ENCODE data around the gene TLL1.

The TLL1 gene

DNA sequence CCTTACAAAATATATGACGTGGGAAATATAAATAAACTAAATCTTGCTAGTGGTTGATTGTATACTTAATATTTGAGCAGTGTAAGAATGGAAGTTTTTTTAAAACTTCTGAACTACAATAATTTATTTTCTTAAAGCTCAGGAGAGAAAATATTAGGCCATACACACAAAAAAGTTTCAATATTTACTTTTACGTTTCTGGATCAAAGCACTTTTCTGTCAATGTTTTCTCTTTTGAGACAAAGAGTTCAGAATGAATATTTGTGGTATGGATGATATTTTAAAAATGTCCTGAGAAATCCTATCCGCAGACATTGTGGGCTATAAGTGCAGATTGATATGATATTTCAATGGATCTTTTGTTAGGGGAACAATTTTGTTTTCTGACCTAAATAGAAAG, 109.9 kb downstream of the TLL1 start:
- DNase-seq: no peak

DNA sequence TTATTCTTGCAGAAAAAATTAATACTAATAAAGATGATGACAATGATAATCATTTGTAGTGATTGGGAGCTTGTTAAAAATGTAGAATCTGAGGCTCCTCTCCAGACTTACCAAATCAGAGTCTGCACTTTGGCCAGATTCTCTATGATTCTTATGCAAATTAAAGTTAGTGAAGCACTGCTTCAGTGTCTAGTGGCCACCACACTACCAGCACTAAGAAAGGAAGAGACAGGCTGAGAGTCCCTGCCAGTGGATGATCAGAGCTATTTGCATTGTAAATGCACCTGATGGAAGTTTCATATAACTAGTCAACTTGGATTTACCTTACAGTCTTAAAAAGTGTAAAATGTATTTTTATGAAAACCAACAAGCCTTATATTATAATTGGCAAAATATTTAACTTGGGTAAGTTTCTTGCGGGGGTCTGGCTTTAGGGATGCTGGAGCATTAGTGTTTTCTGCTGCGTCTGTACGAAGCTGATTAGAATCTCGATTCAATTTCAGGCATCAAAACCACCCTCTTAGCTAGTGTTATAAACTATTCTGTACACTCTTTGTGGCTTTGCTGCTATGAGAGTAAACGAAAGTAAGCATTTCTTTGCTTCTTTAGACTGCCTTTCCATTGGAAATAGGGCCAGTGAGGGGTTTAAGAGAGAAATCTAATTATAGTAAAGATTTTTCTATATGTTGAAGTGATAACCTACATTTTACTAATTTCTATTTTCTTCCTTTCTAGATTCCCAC, 114.1 kb downstream of the TLL1 start:
- no peak for DNase-seq

DNA sequence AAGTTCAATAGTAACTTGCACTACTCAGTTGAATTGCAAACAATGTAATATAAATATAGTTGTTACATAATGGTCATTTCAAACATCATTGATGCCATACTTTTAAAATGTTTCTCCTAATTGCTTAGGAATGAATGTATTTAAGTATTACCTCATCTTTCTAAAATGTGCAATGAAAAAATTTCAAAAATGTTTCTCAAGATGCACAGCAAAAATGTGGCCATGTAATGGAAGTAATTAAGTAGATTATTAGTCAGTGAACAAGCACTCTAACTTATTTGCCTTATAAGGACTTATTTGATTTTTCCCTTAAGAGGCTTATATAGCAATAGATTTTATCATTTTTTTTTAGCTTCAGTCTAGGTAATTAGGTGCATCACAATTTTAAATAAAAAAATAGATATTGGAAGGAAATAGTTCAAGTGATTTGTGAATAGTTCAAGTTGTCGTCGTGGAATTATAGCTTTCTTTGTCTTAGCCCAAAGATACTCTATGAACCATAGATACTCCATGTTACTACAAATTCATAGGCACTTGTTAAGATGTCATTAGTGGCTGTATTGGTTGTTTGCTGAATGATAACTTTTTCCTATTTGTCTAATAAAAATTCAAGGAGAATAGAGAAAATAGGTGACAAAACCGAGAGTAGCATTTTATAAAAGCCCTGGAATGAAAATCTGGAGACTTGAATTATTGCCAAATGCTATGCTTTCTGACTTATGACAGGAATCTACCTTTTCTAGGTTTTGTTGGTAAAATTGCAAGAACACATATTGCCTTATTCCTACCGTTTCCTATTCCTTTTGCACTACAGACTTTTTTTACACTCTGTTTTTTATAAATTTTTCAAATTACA, 118.5 kb downstream of the TLL1 start:
- DNase-seq: no peak

DNA sequence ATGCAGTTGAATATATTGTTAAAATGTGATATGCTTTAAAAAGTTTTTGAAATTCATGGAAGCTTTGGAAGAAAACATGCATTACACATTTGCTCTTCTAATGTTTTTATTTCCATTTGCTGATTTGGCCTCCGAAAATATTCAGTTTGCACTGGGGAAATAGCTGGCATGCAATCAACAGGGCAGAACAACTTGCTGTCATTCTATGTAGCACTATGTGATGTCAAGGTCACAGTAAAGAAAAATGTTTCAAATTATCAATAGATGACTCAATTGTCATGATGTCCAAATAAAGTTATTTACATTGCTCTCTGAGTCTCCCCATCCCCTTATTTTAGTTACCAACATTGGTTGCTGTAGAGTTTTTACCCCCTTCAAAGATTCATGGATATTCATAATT, 119.2 kb downstream of the TLL1 start:
- no peak for DNase-seq

DNA sequence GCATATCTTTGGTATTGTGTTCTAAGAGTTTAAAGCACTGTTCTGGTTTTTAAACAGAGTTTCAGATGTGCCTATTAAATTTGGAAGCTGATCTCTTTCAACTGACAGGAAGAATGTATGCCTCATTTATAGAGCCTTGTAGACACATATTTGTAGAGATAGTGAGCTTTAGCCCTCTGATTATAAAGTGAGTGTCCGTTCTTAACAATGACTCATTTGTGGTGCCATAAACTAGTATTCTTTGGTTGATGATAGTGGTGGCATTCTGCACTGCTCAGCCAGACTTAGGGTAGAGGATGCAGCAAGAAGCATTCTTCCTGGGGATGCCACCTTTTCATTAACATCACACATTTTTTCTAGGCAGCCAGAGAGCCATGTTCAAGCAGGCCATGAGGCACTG, 121.7 kb downstream of the TLL1 start:
- DNase-seq: no peak

DNA sequence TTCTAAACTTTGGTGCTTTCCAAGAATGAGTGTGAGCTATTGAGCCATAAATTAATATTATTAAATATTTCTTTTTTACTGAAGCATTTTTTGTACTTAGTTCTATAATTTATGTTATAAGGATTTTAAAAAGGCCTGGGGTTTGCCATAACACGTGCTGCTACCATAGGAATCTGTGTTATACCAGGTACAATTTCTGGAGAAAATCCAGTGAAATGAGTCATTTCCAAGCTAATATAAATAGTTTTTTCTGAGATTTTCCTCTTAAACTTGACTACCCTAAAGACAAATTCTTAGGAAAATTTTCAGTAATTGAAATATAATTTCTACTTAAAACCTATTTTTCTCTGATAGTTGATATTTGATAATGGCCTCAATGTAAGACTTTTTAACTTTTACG, 130.8 kb downstream of the TLL1 start:
- DNase-seq: no peak

DNA sequence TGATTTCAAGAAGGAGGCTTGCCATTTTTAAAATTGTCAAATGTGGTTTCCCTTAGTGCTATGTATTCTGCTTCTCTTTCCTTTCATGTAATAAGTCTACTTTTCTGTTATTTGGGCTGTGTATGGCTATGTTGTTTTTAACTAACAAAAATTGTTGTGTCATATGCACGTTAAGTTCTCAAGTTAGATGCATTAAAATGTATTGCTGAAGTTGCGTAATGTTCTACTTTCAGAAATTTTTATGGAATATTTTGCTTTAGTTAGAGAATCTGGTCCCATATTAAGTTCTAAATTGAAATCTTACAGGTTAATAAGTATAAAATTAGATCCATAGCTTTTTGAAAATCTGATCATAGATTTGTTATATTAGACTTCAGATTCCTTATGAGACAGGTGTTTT, 133.2 kb downstream of the TLL1 start:
- DNase-seq: no peak

DNA sequence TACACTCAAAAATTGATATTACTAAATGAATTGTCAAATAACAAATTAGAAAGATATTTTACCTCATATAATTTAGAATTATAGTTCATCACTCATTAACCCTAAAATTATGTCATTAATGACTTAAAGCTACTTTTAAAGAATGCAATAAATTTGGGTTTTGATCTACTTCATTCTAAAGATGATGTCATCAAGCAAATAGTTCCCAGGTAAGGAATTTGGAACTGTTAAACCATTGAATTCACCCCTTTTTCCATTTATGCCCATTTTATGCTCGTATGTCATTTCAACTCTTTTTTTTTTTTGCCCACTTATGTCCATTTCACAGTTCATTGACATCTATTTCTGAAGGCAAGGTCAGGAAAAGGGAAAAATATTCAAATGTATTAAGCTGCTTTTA, 135.5 kb downstream of the TLL1 start:
- DNase-seq: no peak

DNA sequence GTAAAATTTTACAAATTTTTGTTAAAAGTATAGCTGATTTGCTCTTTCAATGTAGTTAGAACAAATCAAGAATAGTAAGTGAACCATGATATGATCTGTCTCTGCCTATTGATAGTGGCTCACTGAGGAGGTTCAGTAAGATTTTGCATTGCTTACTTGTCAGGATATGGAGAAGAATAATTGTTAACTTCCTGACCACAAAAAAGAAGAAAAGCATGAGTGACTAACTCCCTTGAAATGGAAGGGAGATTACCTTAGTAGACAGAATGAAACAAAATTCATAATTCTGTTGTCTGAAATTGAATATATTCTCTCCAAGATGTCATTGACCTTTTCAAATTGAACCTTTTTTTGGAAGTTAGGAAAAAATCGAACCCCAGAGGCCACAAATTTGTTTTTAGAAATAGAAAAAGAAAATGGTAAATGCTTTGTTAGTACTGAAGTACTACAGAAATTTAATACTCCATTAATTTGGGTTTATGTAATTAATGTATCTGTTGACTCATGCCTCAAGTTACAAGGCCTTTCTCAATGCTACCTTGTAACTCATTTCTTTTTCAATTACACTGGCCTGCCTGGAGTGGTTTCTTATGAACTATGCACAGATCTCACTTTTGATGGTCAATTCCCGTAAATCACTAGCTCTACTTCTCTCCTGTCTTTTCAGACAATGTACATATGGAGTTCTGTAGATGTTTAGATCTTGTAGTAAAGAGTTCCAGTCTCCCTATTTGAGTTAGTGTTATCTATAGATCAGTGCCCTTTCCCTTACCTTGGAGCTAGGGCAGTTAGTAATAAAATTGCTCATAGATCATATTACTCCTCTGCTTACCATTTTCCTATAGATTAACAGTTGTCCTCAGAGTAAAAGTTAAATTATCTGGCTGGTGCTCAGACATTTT, 139.3 kb downstream of the TLL1 start:
- DNase-seq: no peak

DNA sequence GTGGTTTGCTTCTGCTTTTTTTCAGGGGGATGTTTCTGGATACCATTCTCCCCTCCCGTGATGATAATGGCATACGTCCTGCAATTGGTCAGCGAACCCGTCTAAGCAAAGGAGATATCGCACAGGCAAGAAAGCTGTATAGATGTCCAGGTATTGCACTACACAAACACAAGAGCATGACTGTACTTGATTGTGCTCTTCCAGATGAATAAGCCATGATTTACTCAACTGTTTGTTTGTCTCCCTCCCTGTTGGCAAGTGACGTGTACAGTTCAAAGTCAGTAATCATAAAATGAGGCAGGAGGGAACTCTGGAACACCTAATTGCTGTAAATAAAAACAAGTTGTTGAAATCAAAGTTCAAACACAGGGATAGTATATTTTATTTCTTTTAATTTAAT, 141.4 kb downstream of the TLL1 start:
- DNase-seq: no peak

DNA sequence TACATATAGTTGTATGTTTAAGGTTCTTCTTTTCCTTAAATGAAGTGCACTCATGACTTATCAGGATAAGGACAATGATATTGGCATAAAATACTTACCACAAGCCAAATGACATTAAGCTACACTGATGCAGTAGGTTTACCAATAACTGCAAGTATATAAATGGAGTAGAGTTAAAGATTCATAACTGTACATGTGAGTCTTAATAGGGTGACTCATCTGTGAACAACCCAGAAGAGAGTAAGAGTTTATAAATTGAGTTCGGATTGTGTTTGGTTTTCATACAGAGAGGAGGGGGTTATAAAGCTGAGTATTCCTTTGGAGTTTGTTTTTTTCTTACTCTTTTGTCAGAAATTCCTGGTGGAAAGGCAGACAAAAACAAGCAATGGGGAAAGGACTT, 144.8 kb downstream of the TLL1 start:
- no peak for DNase-seq

DNA sequence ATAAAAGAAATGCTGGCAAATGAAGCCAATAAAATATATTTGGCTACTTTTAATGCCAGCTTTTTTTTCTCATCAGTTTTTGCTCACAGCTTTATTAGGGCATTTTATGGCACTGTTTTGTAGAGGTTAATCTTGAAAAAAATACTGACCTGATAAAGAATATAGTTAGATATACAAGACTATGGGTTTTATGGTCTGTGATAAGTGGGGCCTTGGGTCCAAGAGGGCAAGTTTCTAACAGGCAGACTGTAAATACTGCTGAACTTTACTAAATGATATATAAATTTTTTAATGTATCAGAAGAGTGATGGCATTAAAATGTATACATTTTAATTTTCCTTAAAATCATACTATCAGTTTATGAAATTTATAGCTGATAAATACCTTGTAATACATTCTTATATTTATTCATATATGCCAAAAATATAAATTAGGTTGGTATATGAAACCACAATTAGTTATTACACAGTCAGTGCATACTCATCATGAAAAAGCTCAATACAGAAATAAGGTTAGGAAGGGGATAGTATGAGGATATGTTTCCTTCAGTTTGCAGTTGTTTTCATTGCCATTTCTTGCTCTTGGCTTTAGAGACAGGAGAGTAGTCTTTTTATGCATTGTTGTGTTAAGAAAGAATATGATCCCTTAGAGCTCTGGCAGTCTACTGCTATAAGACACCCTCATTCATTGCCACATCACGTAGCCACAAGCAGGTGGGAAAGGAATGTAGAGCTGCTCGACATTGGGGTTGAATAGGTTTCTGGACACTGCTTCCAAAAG, 146.6 kb downstream of the TLL1 start:
- DNase-seq: no peak

DNA sequence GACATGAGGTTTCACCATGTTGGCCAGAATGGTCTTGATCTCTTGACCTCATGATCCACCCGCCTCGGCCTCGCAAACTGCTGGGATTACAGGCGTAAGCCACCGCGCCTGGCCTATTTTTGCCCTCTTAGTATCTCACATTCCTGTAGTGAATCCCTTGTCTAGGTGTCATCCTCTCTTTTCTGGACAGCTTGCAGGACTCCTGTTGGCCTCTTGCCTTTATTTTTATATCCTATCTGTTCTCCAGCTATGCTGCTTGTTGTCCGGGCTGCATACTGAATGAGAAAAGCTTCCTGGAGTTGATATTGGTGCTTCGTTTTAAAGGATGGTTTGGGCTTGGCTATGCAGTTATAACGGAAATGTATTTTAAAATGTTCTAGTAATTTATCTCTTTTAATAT, 148.6 kb downstream of the TLL1 start:
- no peak for DNase-seq

DNA sequence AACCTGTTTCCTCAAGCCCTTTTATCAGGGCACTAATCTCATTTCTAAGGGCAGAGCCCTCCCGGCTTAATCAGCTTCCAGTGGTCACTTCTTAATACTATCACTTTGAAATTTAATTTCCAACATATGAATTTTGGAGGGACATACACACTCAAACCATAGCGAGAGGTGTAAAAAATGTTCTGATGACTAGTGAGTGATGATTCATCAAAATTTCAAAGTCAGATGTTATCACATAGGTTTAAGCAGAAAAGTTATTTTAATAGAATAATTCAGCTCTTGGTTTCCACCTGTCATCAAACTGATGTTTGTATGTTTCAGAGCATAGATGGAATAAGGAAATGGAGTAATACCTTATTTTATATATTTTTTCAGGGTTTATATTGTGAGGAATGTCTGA, 161.9 kb downstream of the TLL1 start:
- DNase-seq: no peak

DNA sequence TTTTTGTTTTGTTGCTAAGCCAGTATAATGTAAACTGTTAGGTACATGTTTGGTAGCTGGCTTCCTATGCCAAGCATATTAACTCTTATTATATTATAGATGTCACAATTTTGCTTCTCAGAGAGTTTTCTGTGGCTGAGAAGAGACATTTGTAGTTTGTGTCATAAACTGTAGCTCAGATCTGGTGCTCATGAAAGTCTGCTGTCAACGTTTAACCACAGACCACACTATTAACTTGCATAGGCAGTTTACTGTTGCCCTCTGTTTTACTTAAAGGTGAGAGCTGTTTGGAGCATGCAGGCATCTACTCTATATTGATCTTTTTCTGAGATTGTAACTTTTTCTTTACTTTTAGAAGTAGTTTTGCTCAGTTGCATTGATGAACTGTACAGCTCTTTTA, 166.8 kb downstream of the TLL1 start:
- DNase-seq: no peak

DNA sequence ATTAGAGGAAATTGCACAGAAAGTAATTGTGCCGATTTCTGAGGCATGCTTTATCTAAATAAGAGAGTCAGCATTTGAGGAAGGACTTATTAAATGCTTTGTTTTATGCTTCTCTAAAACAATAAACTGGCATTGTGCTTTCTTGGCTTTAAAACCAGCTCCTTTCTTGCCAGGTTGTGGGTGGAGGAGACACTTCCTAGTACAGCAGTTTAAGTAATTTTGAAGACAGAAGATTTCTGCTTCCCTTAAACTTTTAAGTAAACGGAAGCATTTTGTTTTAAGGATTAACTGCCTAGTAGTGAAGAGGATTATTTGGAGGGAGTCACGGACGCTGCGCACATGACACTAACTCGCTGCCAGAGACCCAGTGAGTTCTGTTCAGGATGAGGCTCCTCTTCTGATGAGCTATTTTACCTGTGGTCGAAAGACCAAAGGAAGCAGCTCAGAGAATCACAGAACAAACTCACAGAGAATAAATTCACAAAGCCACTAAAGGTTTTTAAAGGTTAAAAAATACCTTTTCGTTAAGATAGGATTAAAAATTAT, 169.5 kb downstream of the TLL1 start:
- DNase-seq: no peak

DNA sequence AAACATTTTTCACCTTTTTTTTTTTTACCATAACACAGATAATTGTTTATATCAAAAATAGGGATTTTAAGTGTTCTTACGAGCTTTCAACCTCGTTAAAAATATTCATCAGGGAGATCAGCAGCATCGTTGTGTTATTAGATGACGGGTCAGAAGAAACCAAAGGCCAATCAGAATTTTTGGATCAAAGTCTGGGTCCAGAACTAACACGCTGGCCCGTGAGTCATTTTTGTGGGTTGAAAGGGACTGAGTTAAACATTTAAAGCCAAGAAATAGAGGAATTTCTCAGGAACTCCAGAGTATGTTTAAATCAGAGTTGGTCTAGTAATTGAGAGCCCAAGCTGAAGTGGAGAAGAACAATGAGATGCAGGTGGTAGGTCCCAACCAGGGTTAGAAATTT, 170.8 kb downstream of the TLL1 start:
- DNase-seq: no peak

DNA sequence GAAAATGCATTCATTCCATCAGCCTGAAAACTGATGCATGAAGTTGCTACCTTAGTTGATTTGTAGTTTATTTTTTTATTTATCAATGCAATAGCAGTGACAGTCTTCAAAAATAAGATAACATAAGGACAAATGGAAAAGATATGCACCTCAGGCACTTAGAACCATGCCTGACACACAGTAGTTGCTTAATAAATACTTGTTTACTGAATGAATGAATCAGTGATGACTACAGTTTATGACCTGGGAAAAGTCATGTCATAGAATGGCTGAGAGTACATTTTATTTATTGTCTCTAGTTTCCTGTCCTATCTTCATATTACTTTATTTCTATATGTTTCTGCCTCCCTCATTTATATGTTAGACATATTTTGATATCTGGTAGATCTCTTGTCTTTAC, 171.8 kb downstream of the TLL1 start:
- DNase-seq: no peak

DNA sequence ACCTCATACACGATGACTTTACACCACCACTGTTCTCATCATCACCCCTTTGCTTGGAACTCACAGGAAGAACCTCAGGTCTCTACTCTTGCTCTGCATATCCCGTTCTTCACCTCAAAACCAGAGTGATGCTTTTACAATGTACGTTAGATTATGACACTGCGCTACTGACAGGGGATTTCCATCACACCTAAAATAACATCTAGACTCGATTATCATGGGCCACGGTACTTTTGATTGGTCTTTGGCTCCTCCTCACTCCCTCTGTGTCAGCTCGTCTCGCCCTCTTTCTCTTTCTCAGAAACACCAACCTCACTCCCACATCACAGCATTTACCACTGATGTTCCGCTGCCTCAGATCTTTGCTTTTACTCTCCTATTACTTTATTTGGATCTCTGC, 172.4 kb downstream of the TLL1 start:
- DNase-seq: no peak

DNA sequence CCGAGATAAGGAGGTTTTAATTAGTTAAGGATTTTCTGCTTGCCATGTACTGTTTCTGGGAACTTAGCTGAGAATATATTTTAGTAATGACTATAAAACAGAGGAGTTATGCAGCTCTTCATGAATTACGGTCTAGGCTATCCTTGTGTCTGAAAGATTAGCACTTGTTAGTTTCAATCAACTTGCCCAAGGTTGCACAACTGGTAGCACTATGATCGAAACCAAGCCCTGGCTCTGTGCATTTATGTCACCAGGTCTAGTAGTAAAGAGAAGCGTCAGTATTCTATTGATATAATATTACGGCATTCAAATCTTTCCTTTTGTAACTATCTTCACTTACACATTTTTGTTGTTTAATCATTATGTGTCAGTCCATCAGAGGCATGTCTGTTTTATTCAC, 176.0 kb downstream of the TLL1 start:
- DNase-seq: no peak

DNA sequence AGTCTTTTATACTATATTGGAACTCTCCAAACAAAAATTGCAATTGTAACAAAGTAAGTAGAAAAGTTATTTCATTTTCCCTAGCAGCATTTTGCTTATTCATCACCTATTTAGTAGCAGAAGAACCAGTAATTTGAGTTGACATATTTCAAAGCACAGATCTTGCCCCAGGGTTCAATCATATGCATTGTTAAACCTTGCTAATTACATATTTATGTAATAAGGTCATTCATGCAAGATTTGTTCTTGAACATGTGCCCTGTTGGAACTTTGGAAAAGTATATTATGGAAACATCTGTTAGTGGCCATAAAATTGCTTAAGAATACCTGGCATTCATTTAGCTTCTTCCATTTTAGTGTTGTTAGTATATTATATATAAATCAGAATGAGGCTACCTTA, 191.7 kb downstream of the TLL1 start:
- no peak for DNase-seq

DNA sequence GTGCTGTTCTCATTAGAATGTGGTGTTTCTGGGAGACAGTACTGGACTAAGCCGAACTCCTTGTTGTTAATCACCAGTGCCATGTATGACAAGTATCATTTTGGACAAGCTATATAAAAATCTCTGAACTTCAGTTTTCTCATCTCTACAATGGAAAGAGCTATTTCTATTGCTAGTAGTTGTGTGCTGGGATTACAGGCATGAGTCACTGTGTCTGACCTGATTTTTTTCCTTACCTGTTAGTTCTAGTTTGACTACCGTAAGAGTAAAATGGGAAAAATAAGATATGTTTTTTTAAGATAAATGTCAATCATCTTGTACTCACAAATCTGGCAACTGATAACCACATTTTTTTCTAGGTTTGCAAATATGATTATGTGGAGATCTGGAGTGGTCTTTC, 192.3 kb downstream of the TLL1 start:
- DNase-seq: no peak
